GM10847 (cell line): ENCODE data around the gene ADAMTS14.

Source experiments
- POLR2A ChIP-seq: IDR thresholded peaks from 2 replicates; pipeline ENCODE4 v1.6.1; 2011; ENCODE audit not compliant: insufficient read length; ENCODE audit errors: extremely low read depth

The ADAMTS14 gene

GRCh38 chr10:70733051-70733450 lies 60.7 kb downstream of the ADAMTS14 start:
- no peak for TF ChIP-seq POLR2A

DNA sequence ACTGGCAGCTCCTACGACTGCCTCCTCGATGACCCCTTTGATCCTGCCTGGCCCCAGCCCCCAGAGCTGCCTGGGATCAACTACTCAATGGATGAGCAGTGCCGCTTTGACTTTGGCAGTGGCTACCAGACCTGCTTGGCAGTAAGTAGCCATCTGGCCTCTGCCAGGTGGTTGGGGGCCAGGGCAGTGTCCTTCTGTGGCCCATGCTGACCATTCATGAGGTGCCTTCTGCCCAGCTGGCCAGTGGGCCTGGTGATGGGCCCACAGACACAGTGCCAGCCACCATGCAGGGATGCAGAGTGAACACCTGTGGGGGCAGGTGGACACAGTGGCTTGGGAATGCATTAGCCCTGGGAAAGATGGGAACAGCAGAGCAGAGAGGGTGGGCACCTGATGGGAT lies 62.9 kb downstream of the ADAMTS14 start:
- TF ChIP-seq POLR2A, result no peak

DNA sequence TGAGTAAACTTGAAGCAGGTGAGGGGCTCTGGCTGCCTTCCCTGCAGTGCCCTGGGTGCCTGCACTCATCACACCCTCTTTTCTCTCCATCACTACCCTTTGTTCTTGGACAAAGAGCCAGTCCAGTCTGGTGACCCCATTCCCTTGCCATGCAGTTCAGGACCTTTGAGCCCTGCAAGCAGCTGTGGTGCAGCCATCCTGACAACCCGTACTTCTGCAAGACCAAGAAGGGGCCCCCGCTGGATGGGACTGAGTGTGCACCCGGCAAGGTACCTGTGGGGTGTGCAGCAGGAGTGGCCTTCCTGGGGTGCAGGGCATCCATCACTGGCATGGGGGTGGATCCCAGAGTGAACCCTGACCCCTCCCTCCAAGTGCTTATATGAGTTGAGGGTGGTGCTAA lies 64.2 kb downstream of the ADAMTS14 start:
- no peak for TF ChIP-seq POLR2A

GRCh38 chr10:70737250-70737649 lies 64.9 kb downstream of the ADAMTS14 start:
- no peak for TF ChIP-seq POLR2A

- no peak for TF ChIP-seq POLR2A
Measured at GRCh38 chr10:70738006-70738760, 65.9 kb downstream of the ADAMTS14 start.

DNA sequence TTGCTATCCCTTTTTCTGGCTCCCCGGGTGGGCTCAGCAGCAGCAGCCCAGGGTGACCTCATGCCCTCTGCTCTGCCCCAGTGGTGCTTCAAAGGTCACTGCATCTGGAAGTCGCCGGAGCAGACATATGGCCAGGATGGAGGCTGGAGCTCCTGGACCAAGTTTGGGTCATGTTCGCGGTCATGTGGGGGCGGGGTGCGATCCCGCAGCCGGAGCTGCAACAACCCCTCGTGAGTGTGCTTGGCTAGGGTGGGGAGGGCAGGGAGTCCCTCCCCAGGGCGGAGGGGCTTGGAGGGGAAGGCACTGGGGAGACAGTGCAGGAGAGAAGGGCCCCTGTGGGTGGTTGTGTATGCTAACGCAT lies 66.4 kb downstream of the ADAMTS14 start:
- TF ChIP-seq POLR2A, result no peak

- TF ChIP-seq POLR2A, result no peak
Measured at GRCh38 chr10:70740406-70741288, 68.3 kb downstream of the ADAMTS14 start.

DNA sequence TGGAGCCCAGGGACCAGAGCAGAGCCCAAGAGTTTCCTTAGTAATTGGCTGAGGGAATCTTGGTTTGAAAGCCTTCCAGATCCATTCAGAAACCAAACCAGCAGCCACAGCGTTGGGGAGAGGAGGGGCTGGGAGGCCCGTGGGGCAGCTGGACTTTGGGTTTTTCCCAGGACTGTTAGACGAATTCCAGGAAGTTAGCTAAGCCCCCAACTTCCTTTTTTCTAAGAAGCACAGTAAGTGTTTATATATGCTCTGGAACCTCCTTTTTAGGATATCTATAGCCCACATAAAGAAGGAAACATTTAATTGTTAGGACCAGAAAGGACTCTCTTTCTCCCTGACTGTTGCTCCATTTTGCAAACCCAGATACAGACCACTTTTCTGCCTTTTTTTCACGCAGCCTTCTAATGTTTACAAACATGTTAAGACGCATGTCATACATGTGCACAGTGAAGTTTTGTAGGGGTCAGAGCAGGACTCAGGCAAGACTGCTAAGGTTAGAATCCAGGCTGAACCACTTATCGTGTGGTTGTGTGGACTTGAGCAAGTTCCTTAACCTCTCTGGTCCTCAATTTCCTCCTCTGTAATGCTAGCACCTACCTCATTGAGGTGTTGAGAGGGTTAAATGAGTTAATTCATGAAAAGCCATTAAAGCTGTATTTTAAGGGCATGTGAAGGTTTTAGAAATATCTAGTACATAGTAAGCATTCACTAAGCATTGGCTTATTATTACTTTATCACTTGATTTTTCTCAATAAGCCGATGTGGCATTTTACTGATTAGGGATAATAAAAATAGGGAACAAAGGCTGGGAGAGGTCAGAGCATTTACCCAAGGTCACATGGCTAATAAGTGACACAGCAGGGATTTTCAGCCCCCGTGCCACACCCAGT lies 70.5 kb downstream of the ADAMTS14 start:
- no peak for TF ChIP-seq POLR2A

GRCh38 chr10:70743430-70743788 lies 71.1 kb downstream of the ADAMTS14 start:
- TF ChIP-seq POLR2A, result no peak

- TF ChIP-seq POLR2A, result no peak
Measured at GRCh38 chr10:70743879-70744278, 71.6 kb downstream of the ADAMTS14 start.

DNA sequence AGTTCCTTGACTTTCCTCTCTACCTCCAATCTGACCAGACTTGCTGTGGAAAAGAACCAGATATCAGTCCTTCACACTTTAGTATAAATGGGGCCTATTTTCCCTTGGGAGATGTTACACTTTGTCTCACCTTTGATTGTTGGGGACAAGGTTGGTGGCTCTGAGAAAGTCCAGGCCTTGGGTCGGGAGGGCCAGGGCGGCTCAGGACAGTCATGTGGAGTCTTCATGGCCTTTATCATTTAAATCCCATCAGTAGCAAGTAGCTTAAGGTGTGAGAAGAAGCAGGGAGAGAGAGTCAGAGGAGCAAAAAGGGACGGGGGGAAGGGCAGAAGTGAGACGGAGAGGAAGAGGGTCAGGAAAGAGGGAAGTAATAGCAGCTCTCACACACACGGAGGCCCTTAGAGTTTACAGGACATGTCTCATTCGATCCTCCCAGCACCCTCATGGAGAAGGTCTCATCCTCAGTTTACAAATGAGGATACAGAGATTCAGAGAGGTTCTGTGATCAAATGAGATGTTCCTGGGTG lies 72.4 kb downstream of the ADAMTS14 start:
- no peak for TF ChIP-seq POLR2A

DNA sequence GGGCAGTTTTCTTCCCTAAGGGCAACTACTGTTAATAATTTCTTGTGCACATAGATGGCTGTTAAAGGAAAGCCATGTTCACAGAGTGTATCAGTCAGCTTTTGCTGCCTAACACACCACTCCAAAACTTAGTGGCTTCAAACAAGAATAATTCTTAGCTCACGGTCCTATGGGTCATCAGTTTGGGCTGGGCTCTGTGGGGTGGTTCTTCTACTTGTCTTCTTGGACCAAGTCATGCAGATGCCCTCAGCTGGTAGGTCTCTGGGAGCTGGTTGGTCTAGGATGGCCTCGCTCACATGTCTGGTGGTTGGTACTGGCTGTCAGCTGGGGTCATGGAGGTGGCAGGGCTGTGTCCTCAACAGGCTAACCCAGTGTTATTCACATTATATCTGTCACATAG lies 73.2 kb downstream of the ADAMTS14 start:
- no peak for TF ChIP-seq POLR2A

DNA sequence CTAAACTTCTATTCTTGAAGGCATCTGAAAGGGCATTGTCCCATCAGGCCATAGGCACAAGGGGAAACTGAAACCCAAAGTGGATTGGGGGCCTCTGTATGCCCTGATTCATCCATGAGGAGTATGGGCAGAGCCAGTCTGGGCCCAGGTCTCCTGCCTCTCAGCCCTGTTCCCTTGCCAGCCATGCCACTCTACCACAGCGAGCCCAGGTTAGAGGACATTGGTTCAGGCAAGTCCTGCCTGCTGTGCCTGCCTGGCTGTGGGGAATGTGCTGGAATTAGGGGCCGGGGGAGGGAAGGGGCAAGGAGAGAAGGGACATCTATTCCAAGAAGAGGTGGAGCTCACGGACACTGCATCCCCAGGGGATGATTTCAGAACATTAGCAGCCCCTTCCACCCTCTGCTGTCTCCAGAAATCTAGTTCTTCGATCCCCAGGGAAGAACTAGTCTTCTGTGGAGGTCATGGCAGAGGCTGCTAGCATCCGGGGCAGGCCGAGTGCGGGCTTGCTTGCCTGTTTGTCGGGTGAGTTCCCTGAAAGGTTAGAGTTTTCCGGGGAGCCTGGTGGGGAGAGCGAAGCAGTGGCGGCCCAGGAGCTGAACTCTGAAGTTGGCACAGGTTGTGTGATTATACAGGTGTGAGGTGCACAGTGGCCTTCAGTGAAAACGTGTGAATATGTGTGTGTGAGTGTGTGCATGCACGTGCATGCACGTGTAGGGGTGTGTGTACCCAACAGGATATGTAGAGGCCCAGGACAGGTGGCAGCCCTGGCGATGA lies 75.1 kb downstream of the ADAMTS14 start:
- no peak for TF ChIP-seq POLR2A

- TF ChIP-seq POLR2A, result no peak
Measured at GRCh38 chr10:70748305-70748704, 76.0 kb downstream of the ADAMTS14 start.
